RWPE2 (cell line): ENCODE results near the gene TRAF1.

ENCODE experiments used
- ATAC-seq: fragments of 200-7000 bp; cut with Tn5 transposase; 3 replicates; pipeline ENCODE4 v1.9.1; 2021; ENCODE audit warnings: low read depth
- DNase-seq: peaks from one replicate; pipeline ENCODE4 v3.0.0-alpha.2; 2020; ENCODE audit warnings: low spot score
- H3K27ac ChIP-seq: fragments of 450-650 bp; 2 replicates; pipeline ENCODE4 v1.5.1; 2017; ENCODE audit warnings: mild to moderate bottlenecking; ENCODE audit not compliant: poor library complexity, severe bottlenecking
- H3K27me3 ChIP-seq: fragments of 250-450 bp; sonication (Bioruptor Pico); 2 replicates; pipeline ENCODE4 v1.5.1; 2021; ENCODE audit warnings: mild to moderate bottlenecking, moderate library complexity; ENCODE audit not compliant: insufficient read depth, poor library complexity, severe bottlenecking
- H3K36me3 ChIP-seq: fragments of 250-450 bp; sonication (Bioruptor Pico); 2 replicates; pipeline ENCODE4 v1.5.1; 2020; ENCODE audit warnings: low read depth, mild to moderate bottlenecking, moderate library complexity
- H3K4me1 ChIP-seq: fragments of 250-450 bp; sonication (Bioruptor Pico); 2 replicates; pipeline ENCODE4 v1.5.1; 2021; ENCODE audit warnings: mild to moderate bottlenecking, moderate library complexity; ENCODE audit not compliant: insufficient read depth, poor library complexity, severe bottlenecking
- H3K4me3 ChIP-seq: fragments of 250-450 bp; sonication (Bioruptor Pico); 2 replicates; pipeline ENCODE4 v1.5.1; 2021; ENCODE audit warnings: mild to moderate bottlenecking, moderate library complexity; ENCODE audit not compliant: severe bottlenecking
- H3K9me3 ChIP-seq: fragments of 250-450 bp; sonication (Bioruptor Pico); 2 replicates; pipeline ENCODE4 v1.5.1; 2021; ENCODE audit warnings: mild to moderate bottlenecking, moderate library complexity; ENCODE audit not compliant: severe bottlenecking
- TF ChIP-seq, protein P1 (sequence below): fragments of 450-650 bp; IDR thresholded peaks from one replicate; pipeline ENCODE4 v1.5.1; 2017; ENCODE audit warnings: mild to moderate bottlenecking, moderate library complexity; ENCODE audit not compliant: poor library complexity, severe bottlenecking

Gene TRAF1

DNA sequence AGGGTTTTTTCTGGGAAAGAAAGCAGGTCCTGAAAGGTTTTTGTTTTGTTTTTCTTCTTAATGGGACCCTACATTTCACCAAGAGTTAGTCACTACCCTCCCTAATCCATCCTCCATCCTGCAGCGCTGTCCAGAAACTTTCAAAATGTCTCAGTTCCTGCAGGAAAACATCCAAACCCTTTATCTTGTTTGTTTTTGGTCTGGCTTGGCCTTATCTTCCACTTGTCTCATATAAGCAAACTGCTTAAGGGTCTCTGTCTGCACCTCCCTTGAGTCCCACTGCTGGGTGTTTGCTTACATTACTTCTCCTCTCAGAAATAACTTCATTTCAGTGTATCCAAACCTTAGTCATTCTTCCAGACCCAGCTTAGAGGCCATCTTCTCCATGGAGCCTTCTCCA is 11.0 kb upstream of the TRAF1 start:
- no peak overlapping the region for H3K27ac ChIP-seq
- peaks cover 39% of the 10 kb centered on the region for H3K4me1 ChIP-seq

DNA sequence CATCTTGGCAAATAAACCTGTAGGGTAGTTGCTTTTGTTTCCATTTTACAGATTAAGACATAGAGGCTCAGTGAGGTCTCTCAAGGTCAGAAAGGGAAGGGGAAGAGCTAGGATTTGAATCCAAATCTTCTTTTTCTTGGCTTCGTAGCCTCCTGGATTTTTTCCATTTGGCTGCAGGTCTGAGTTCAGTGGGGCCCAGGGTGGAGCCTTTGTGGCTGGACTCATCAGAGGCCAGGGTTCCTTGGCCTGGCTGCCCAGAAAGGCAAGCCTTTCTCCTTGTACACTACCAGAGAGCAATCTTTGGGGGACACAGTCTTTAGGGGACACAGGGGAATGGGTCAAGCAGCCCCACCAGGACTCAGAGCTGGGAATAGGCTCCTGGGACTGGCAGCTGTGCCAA is 10.5 kb upstream of the TRAF1 start:
- H3K27ac ChIP-seq, result no peak overlapping the region
- DNase-seq (no peak), ATAC-seq (no peak)
- no peaks in the 10 kb centered on the region for H3K9me3 ChIP-seq
- H3K4me1 ChIP-seq, result peaks cover 36% of the 10 kb centered on the region
- no peaks in the 10 kb centered on the region for H3K27me3 ChIP-seq
- no peak overlapping the region for H3K4me3 ChIP-seq
- TF ChIP-seq, protein P1, sequence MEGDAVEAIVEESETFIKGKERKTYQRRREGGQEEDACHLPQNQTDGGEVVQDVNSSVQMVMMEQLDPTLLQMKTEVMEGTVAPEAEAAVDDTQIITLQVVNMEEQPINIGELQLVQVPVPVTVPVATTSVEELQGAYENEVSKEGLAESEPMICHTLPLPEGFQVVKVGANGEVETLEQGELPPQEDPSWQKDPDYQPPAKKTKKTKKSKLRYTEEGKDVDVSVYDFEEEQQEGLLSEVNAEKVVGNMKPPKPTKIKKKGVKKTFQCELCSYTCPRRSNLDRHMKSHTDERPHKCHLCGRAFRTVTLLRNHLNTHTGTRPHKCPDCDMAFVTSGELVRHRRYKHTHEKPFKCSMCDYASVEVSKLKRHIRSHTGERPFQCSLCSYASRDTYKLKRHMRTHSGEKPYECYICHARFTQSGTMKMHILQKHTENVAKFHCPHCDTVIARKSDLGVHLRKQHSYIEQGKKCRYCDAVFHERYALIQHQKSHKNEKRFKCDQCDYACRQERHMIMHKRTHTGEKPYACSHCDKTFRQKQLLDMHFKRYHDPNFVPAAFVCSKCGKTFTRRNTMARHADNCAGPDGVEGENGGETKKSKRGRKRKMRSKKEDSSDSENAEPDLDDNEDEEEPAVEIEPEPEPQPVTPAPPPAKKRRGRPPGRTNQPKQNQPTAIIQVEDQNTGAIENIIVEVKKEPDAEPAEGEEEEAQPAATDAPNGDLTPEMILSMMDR, result no peak
- no peaks in the 10 kb centered on the region for H3K36me3 ChIP-seq

More for the DNA sequence above, 11.0 kb upstream of the TRAF1 start:
- Histone ChIP-seq H3K9me3 (no peaks in the 10 kb centered on the region), H3K27me3 (no peaks in the 10 kb centered on the region), H3K4me3 (no peak overlapping the region), H3K36me3 (no peaks in the 10 kb centered on the region)
- no peak for DNase-seq
- no peak for ATAC-seq
- TF ChIP-seq, protein P1, result no peak

DNA sequence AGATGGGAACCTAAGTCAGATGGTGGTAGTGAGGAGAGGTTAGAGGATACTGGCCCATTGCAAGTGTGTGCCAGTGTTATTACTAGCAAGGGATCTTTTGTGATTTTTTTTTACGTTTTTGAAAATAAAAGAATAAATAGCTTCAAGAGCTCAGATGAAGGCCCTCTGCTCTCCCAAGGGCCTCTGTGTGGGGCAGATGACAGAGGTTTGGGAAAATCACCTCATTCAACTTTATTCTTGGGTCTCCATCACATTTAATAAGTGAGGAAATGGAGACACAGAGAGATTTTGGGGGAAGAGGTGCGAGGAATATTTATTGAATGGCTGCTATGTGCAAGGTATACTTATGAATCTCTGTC is 10.1 kb upstream of the TRAF1 start:
- no peaks in the 10 kb centered on the region for H3K27me3 ChIP-seq
- TF ChIP-seq, protein P1, result peak; percentile 77
- H3K4me1 ChIP-seq, result peaks cover 34% of the 10 kb centered on the region
- DNase-seq (no peak), ATAC-seq (no peak)
- H3K36me3 ChIP-seq, result no peaks in the 10 kb centered on the region
- peak overlapping the region; percentile 82 for H3K27ac ChIP-seq
- no peak overlapping the region for H3K4me3 ChIP-seq
- H3K9me3 ChIP-seq, result no peaks in the 10 kb centered on the region

DNA sequence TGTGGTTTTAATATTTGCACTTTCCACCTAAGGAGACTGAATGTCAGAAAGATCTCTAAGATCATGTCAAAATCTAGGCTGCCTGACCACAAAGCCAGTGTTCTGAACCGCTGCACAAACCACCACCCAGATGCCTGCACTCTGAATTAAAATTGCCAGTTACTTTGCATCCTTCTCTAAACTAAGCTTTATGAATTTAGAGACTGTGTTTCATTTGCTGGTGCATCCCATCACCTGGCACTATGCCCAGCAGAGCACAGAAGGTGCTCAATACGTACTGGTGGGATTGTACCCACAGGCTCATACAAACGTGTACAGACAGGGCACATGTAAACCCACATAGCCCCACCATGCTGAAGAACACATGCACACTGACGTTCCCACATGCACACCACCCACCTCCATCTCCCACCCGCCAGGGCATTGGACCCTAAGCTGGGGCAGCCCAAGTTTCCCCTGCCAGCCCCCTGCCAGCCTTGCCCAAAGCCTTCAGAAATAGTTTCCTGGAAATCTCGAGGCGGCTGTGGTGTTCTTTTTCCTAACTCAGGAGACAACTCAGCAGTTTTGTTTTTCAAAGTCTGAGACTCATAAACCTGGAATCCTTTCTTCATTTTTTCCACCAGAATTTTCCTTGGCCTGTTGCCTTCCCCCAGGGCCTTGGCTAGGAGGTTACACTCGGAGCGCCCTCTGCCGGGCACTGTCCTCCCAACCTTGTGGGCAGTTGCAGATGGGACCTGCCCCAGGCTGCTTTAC is 9.6 kb upstream of the TRAF1 start:
- no peaks in the 10 kb centered on the region for H3K27me3 ChIP-seq
- H3K27ac ChIP-seq, result peak overlapping the region; percentile 82
- TF ChIP-seq, protein P1, result peak; percentile 97
- no peaks in the 10 kb centered on the region for H3K36me3 ChIP-seq
- H3K4me1 ChIP-seq, result peaks cover 34% of the 10 kb centered on the region
- DNase-seq (peak; percentile 91), ATAC-seq (peak; percentile 75)
- H3K9me3 ChIP-seq, result no peaks in the 10 kb centered on the region
- no peak overlapping the region for H3K4me3 ChIP-seq

DNA sequence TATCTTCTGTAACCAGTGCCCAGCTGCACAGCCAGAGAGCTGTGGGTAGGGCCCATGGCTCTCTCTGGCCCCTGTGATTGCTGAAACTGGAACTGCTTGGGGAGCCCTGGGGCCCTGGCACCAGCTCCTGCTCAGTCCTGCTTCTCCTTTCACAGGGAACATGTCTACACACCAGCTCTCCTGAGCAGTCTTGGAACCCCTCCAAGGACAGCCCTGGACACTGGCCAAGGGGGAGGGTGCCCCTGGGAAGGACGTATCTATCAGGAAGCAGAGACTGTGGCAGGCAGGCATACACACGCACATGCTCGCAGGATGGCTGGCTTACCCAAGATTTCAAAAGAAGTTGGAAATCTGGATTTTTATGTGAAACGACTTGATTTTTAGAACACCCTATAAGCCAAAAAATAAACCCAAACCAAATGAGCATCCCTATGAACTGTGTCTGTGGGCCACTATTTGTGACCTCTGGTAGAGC is 8.8 kb upstream of the TRAF1 start:
- ATAC-seq (peak; percentile 85), DNase-seq (peak; percentile 92)
- Histone ChIP-seq H3K4me1 (peaks cover 29% of the 10 kb centered on the region), H3K4me3 (no peak overlapping the region), H3K36me3 (no peaks in the 10 kb centered on the region), H3K27me3 (no peaks in the 10 kb centered on the region), H3K27ac (peak overlapping the region; percentile 82), H3K9me3 (no peaks in the 10 kb centered on the region)
- TF ChIP-seq, protein P1, result no peak
